ENCODE measurements around the gene CFAP100.

Gene CFAP100

GRCh38 chr3:126394179-126394976, at the start of gene CFAP100:
Gene CFAP100, plus strand, starts transcription at chr3:126394909. Its CDS starts 1,092 bp downstream, at chr3:126396001.
- no peak for DNase-seq

DNA sequence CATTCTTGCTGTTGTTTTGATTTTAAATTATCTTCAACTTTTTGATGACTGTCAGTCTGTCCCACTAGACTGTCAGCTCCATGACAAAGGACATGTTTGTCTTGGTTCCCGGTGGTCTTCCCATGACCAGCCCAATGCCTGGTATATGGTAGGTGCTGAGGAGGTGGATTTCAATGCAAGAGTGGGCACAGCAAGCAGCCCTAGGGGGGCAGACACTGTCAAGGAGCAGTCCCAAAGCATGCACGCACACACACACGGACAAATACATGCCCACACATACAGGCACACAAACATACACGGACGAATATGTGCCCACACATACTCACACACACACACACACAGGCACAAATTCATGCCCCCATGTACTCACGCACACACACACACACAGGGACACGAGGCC, 49.5 kb upstream of the CFAP100 start:
- no peak for DNase-seq

GRCh38 chr3:126345641-126346460, 48.9 kb upstream of the CFAP100 start:
- no peak for DNase-seq

DNA sequence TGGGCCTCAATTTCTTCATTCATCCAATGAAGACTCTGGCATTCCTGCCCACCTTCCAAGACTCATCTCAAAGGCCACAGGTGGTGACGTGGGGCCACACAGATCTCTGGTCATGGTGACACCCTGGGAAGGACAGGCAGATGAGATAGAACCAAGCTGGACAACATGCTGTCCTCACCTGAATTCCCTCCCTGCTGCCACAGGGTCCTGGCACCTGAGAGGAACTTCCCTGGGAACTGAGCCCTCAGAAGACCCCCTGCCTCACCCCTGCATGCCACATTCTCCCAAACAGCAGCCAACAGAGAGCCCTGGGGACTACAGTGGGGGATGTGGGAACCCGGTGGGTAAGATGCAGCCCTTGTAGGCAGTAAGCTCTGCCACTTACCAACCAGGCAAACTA, 48.2 kb upstream of the CFAP100 start:
- no peak for DNase-seq

GRCh38 chr3:126347543-126348161, 47.1 kb upstream of the CFAP100 start:
- no peak for DNase-seq

DNA sequence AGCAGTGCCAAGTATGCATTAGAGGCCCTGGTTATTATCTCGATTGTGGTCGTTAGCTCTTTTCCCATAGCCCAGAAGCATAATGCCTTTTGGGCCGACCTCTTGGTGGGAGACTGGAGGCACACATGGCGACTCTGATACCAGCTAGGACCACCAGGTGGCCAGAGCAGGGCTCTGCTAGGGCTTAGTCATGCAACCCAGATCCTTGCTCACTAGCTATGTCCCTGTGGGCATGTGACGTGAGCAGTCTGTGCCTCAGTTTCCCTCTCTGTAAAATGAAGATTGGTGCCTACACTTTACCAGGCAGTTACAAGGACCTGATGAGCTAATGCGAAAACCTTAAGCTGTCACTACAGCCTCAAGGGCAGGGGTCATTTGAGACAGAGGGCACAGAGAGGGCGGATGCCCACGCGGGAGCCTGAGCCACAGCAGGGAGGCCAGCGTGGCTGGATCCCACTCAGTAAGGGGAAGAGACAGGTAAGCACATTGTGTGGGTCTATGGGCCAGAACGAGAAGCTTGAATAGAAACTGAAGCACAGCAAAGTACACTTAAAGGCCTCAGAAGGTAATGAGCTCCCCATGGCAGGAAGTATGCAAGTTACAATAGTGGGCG, 46.3 kb upstream of the CFAP100 start:
- DNase-seq: no peak

DNA sequence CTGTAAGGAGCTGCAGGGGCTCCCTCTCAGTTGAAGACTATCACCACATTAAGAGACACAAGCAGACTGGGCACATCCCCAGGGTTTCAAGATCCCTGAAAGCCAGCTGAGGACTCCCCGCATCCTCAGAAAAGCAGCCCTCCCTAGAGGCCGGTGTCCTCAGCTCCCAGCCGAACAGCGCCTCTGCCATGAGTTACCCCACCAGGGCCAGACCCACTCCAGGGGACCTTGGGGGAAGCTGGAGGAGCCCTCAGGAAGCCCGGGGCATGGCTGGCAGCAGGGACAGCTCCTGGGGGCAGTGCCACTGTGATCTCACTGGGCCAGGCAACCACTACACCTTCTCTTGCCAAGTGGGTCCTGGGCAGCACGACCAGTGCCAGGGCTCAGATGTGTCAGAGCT, 45.6 kb upstream of the CFAP100 start:
- DNase-seq: no peak

- DNase-seq: no peak
Measured at GRCh38 chr3:126349611-126350501, 44.9 kb upstream of the CFAP100 start.

DNA sequence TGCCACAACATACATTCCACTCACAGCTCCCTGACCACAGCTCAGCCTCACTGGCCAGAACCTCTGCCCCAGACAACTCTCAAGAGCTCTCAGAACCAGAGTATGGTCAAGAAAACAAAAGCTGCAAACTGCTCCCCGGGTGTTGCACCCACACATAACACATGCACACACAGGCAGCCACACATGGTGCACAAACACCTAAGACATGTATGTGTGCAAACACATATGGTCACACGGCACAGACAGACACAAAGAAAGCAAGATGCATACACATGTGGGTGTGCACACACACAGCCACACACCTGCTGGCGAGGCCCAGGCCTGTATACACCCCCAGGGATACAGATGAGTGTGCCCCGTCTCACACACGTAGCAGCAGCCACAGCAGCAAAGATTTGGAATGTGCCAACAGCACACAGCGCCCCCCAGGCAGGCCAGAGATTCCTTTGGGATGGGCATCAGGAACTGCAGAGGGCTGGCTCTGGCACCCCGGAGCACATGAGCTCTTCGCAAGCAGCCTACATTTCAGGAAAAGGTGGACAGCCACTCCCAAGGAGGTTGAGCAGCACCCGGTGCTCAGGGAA, 44.1 kb upstream of the CFAP100 start:
- no peak for DNase-seq

DNA sequence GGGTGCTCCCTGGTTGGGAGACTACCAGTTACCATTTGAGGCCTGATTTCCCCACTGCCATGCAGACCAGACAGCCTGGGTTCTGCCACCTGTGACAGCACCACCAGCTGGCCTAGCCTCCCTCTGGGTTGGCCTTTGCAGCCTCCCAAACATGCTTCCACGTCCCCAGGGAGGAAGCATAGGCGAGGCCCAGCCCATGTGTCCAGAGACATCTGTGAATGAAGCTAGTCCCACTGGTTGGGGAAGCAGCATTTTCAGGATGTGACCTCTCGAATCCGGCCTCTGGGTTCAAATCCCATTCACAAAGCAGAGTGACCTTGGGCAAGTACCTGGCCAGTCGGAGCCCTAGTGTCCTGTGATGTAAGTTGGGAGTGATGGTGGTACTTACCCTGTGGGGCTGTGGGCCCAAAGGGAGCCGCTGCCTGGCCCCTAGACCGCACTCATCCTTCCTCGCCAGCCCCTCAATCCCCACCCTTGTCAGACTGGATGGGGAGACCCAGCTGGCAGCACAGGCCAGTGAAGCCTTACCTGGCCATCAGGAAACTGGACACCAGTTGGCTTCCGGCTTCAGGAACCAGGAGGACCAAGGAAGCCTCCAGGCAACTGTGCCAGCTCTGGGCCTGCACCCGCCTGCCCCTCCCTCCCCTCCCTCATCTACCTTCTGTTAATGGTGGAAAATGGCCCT, 43.5 kb upstream of the CFAP100 start:
- no peak for DNase-seq

- DNase-seq: no peak
Measured at GRCh38 chr3:126351771-126352475, 42.8 kb upstream of the CFAP100 start.

- no peak for DNase-seq
Measured at GRCh38 chr3:126352476-126353454, 41.9 kb upstream of the CFAP100 start.

- DNase-seq: no peak
Measured at GRCh38 chr3:126353694-126354321, 40.9 kb upstream of the CFAP100 start.

GRCh38 chr3:126354776-126355175, 39.9 kb upstream of the CFAP100 start:
- no peak for DNase-seq

- no peak for DNase-seq
Measured at GRCh38 chr3:126355251-126355650, 39.5 kb upstream of the CFAP100 start.

- no peak for DNase-seq
Measured at GRCh38 chr3:126355777-126356372, 38.8 kb upstream of the CFAP100 start.

- DNase-seq: peak; percentile 19
Measured at GRCh38 chr3:126356373-126357264, 38.1 kb upstream of the CFAP100 start.
